Measurements from ENCODE around the gene MCRIP1. TPM values are rescaled to one million over a fixed set of nuclear protein-coding genes. Genes with fewer than 3 reads are reported as not detected.

MCRIP1 gene
- polyA plus RNA-seq, 1 of the 3 experiments (the other 2 are of a cell fraction), result 156 TPM

DNA sequence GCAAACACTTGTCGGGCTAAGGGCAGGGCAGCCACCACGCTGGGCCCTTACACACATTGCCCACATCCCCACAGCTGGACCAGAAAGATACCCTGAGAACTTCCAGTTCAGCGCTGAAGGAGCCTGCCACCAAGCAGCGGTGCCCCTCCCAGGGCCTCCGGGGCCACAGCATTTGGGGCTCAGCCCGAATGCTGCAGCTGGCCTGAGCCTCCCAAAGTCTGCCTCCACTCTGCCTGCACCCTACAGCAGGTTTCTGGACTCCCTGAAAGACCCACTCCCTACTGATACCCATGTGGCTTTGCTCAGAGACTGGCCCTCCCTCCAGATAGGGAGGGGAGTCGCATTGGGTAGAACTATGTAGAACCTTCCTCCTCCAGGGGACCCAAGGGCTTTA lies 1.5 kb downstream of the MCRIP1 start:
- CTCF ChIA-PET, result interaction anchor here (1.3 to 2.5 kb wide), 3 partner anchors 26 to 97 kb away, joined by 3 to 10 read pairs (median 4); no protein-coding TSS in a partner anchor
- Histone ChIP-seq H3K9me3 (no peaks in the 10 kb centered on the region), H3K36me3 (replicated peaks in 1 of 2; ENCODE audit: control insufficient read depth in 1 of 2, insufficient read depth in 2 of 2, low read length in 1 of 2) (no peaks in the 10 kb centered on the region), H4K20me1 (ENCODE audit: insufficient read depth) (peaks cover 21% of the 10 kb centered on the region; the same call in 1 of the 2 replicates), H3K27me3 (ENCODE audit: insufficient read depth) (no peaks in the 10 kb centered on the region), H3F3A (replicated peaks; ENCODE audit: insufficient read depth) (peaks cover 16% of the 10 kb centered on the region), H3K4me3 (ENCODE audit: low read depth in 2 of 2, low read length in 1 of 2) (peak overlapping the region; percentile 77 to 97; a peak in 3 of 4 replicates), H3K4me1 (ENCODE audit: control insufficient read depth in 1 of 2, insufficient read depth in 2 of 2, low read depth in 1 of 2, low read length in 1 of 2) (peaks cover 0 to 27% of the 10 kb centered on the region in 2 experiments; a peak in 3 of 4 replicates), H3K4me2 (peak overlapping the region; percentile 100), H3K9me2 (no peaks in the 10 kb centered on the region), H3K79me2 (ENCODE audit: insufficient read depth) (peaks cover 63% of the 10 kb centered on the region), H2AFZ (ENCODE audit: low read depth) (no peak overlapping the region), H3K27ac (ENCODE audit: low read depth in 2 of 2, low read length in 1 of 2) (no peak overlapping the region), H3K9ac (peak overlapping the region; percentile 91; the same call in 1 of the 2 replicates)
- TF ChIP-seq CHD2 (IDR thresholded peaks at IDR 0.05; ENCODE audit: low read length, partially characterized antibody) (no peak), EZH2phosphoT487 (IDR thresholded peaks at IDR 0.05; ENCODE audit: borderline replicate concordance, low read depth) (no peak)
- TF ChIP-seq, protein P1, sequence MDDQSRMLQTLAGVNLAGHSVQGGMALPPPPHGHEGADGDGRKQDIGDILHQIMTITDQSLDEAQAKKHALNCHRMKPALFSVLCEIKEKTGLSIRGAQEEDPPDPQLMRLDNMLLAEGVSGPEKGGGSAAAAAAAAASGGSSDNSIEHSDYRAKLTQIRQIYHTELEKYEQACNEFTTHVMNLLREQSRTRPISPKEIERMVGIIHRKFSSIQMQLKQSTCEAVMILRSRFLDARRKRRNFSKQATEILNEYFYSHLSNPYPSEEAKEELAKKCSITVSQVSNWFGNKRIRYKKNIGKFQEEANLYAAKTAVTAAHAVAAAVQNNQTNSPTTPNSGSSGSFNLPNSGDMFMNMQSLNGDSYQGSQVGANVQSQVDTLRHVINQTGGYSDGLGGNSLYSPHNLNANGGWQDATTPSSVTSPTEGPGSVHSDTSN (IDR thresholded peaks at IDR 0.05), result no peak
- DNase-seq, result no peak
- POLR2A ChIA-PET, result no interaction called here
- 93% methylated on average over 7 of the region's 7 CpGs for WGBS (ENCODE audit: low lambda C conversion rate)

DNA sequence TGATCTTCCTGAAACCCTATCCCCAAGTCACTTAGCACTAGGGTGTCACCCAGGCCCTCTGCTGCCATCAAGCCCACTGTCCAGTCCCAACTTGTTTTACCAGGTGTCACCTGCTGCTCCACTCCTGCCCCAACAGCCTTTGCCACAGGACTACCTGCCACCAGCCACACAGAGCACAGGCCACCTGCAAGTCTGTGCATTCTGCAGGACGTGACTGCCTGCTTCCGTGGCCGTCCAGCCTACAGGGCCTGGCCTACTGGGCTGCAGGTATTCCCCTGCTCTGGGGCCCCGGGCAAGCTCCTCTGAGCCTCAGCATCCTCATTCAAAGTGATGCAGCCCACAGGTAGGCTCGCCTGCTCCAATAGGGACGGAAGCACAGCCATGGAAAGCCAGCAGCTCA lies 3.2 kb downstream of the MCRIP1 start:
- Histone ChIP-seq H3K36me3 (replicated peaks in 1 of 2; ENCODE audit: control insufficient read depth in 1 of 2, insufficient read depth in 2 of 2, low read length in 1 of 2) (no peaks in the 10 kb centered on the region), H3K4me3 (ENCODE audit: low read depth in 2 of 2, low read length in 1 of 2) (no peak overlapping the region), H2AFZ (ENCODE audit: low read depth) (no peak overlapping the region), H3K27ac (ENCODE audit: low read depth in 2 of 2, low read length in 1 of 2) (no peak overlapping the region), H3K27me3 (ENCODE audit: insufficient read depth) (no peaks in the 10 kb centered on the region), H3K9me3 (no peaks in the 10 kb centered on the region), H3F3A (replicated peaks; ENCODE audit: insufficient read depth) (peaks cover 16% of the 10 kb centered on the region), H4K20me1 (ENCODE audit: insufficient read depth) (peaks cover 33% of the 10 kb centered on the region; the same call in 1 of the 2 replicates), H3K79me2 (ENCODE audit: insufficient read depth) (peaks cover 68% of the 10 kb centered on the region), H3K4me1 (ENCODE audit: control insufficient read depth in 1 of 2, insufficient read depth in 2 of 2, low read depth in 1 of 2, low read length in 1 of 2) (peaks cover 0 to 27% of the 10 kb centered on the region in 2 experiments; a peak in 3 of 4 replicates), H3K9me2 (no peaks in the 10 kb centered on the region), H3K9ac (no peak overlapping the region), H3K4me2 (no peak overlapping the region)
- no peak for DNase-seq
- TF ChIP-seq JUND (IDR thresholded peaks at IDR 0.05) (no peak), EP300 (IDR thresholded peaks at IDR 0.05; ENCODE audit: borderline replicate concordance in 1 of 2, low read depth in 1 of 2, low read length in 1 of 2) (no peak), CTCF (IDR thresholded peaks at IDR 0.05) (no peak), TEAD4 (IDR thresholded peaks at IDR 0.05; ENCODE audit: borderline replicate concordance, insufficient read depth) (no peak), FOXJ3 (CRISPR knock-in tag; IDR thresholded peaks at IDR 0.05) (no peak), ZBTB33 (IDR thresholded peaks at IDR 0.05; ENCODE audit: borderline replicate concordance, low read depth) (no peak), RFX5 (IDR thresholded peaks at IDR 0.05; ENCODE audit: low read length) (no peak), MXI1 (IDR thresholded peaks at IDR 0.05; ENCODE audit: low read depth, low read length) (no peak), NFIC (IDR thresholded peaks at IDR 0.05; ENCODE audit: borderline replicate concordance) (no peak), MAX (IDR thresholded peaks at IDR 0.05; ENCODE audit: low read depth) (no peak), POLR2AphosphoS5 (IDR thresholded peaks at IDR 0.05; ENCODE audit: low read depth, low read length) (no peak)
- TF ChIP-seq, protein P1 (IDR thresholded peaks at IDR 0.05), result no peak
- WGBS (ENCODE audit: low lambda C conversion rate), result 88% methylated on average over 6 of the region's 6 CpGs
- ChIA-PET CTCF (interaction anchor here (1.0 to 3.1 kb wide), 4 partner anchors 19 to 96 kb away, joined by 3 to 8 read pairs (median 4); no protein-coding TSS in a partner anchor), POLR2A (interaction anchor here (0.5 to 0.7 kb wide), 2 partner anchors 24 kb away, joined by 3 read pairs; no protein-coding TSS in a partner anchor)
